ENCODE measurements around the gene ZNF831. TPM values are rescaled to one million over a fixed set of nuclear protein-coding genes. Genes with fewer than 3 reads are reported as not detected.
A peak's percentile ranks its signal among the peaks of the same experiment; 100 is the strongest.

ZNF831 gene
- total RNA-seq = under 1 TPM; 0.04 to 0.25 (median 0.07) TPM
- long read RNA-seq = 0 reads

DNA sequence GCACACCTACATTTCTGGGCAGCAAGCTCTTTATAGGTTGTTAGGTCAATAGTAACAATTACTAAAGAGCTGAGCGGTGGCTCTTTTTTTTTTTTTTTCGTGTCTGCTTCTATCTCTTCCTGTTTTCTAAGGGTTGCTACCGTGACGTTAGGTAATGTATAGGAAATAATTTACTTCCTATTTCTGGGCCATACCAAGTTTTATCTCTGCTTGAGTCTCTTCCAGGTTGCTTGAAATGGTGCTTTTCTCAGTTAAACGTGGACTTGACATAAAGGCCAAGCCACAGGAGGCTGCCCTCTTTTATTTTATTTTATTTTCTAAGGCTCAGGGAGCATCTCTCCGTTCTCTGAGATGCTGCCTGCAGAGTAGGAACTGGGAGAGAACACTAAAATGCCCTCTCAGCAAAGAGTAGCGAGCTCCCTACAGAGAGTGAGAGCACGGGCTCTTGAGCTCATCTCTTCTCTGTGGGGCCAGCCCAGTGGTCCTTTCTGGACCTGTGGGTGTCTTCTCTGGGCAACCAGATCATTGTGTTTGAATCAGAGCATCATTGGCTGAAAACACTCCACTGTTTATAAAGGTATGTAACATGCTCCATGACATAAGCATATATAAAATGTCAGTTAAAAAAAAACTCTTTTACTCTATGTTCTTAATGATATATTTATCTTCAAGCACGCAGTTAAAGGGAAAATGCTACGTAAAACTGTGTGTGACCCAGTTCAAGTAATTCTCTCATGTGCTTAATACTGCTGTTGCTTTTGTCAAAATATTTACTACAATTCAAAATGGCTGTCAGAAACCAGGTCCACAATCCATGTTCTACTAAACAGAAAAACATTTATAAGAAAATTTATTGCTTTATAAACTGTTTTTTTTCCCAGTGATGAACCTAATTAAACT is at the start of gene ZNF831:
TSS of gene ZNF831 (plus strand) at position 191 of the 900 bp plus-strand sequence. CDS start 27,199 bp downstream, outside the sequence.
- peak in 2 of 4 donors; percentile 20 to 36 for ATAC-seq
- peaks cover 0 to 4% of the 10 kb centered on the region in 2 donors for H3K27me3 ChIP-seq
- H3K9me3 ChIP-seq = no peaks in the 10 kb centered on the region
- TF ChIP-seq POLR2A (IDR thresholded peaks at IDR 0.05) = no peak
- TF ChIP-seq, protein P1, sequence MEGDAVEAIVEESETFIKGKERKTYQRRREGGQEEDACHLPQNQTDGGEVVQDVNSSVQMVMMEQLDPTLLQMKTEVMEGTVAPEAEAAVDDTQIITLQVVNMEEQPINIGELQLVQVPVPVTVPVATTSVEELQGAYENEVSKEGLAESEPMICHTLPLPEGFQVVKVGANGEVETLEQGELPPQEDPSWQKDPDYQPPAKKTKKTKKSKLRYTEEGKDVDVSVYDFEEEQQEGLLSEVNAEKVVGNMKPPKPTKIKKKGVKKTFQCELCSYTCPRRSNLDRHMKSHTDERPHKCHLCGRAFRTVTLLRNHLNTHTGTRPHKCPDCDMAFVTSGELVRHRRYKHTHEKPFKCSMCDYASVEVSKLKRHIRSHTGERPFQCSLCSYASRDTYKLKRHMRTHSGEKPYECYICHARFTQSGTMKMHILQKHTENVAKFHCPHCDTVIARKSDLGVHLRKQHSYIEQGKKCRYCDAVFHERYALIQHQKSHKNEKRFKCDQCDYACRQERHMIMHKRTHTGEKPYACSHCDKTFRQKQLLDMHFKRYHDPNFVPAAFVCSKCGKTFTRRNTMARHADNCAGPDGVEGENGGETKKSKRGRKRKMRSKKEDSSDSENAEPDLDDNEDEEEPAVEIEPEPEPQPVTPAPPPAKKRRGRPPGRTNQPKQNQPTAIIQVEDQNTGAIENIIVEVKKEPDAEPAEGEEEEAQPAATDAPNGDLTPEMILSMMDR (IDR thresholded peaks at IDR 0.05) = no peak
- no peak for DNase-seq
- H3K27ac ChIP-seq = peak within 1 kb of the TSS in 1 of 3 donors; percentile 24
- no peaks in the 10 kb centered on the region for H3K36me3 ChIP-seq
- 44% methylated on average over 10 of the region's 10 CpGs for WGBS (ENCODE audit: insufficient coverage, low coverage, low lambda C conversion rate, missing lambda C conversion rate)
- H3K4me1 ChIP-seq = no peaks in the 10 kb centered on the region
- H3K4me3 ChIP-seq = no peak within 1 kb of the TSS
- intact Hi-C loops (cut with DNase I) = no loop called here

DNA sequence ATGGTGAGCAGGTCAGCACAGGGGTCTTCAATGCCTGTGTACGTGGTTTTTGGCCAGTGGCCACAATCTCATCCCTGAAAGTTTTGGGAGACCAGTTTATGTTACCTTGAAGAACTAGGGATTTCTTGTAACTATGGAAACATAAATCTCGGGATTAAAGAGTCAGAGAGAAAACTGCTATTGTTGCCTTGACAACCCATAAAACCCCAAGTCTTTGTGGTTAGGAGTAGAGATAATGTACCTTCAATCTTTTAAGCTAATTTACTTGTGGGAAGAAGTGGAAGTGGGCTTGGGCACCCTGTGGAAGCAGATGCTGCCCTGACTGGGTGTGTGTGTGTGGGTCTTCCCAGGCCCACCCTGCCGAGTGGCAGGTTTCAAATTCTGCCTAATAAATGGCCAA is 46.1 kb upstream of the ZNF831 start:
- Histone ChIP-seq H3K4me3 (no peak overlapping the region), H3K4me1 (no peaks in the 10 kb centered on the region), H3K27me3 (no peaks in the 10 kb centered on the region), H3K36me3 (peaks cover 0 to under 1% (median 0%) of the 10 kb centered on the region in 4 donors), H3K9me3 (no peaks in the 10 kb centered on the region), H3K27ac (no peak overlapping the region)
- 51% methylated on average over 3 of the region's 3 CpGs for WGBS (ENCODE audit: insufficient coverage, low coverage, low lambda C conversion rate, missing lambda C conversion rate)
- intact Hi-C loops (cut with DNase I) = no loop called here
- DNase-seq (no peak), ATAC-seq (no peak)
- TF ChIP-seq POLR2A (IDR thresholded peaks at IDR 0.05) = no peak
- TF ChIP-seq, protein P1 (IDR thresholded peaks at IDR 0.05) = no peak

DNA sequence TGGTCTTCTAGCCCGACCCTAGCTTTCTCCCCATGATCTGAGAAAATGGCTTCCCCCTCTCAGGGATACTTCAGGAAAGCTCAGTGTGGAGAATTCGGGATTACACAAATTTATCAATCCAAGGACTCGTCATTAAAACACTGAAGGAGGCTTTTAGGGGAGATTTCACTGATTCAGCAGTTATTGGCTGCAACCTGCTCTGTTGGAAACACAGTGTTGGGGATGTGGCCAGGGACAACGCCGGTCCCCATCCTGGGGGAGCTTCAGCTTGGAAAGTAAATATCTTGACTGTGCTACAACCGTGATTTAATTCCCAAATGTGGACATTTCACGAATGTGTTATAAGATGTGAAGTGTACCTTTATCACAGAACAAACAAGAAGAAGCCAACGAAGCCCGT is 44.8 kb upstream of the ZNF831 start:
- 62% methylated on average over 9 of the region's 9 CpGs for WGBS (ENCODE audit: insufficient coverage, low coverage, low lambda C conversion rate, missing lambda C conversion rate)
- no peaks in the 10 kb centered on the region for H3K27me3 ChIP-seq
- no peak for TF ChIP-seq POLR2A (IDR thresholded peaks at IDR 0.05)
- TF ChIP-seq, protein P1 (IDR thresholded peaks at IDR 0.05) = no peak
- no peaks in the 10 kb centered on the region for H3K4me1 ChIP-seq
- no peaks in the 10 kb centered on the region for H3K9me3 ChIP-seq
- ATAC-seq (no peak), DNase-seq (no peak)
- no peaks in the 10 kb centered on the region for H3K36me3 ChIP-seq
- no peak overlapping the region for H3K27ac ChIP-seq
- H3K4me3 ChIP-seq = no peak overlapping the region
- intact Hi-C loops (cut with DNase I) = no loop called here

DNA sequence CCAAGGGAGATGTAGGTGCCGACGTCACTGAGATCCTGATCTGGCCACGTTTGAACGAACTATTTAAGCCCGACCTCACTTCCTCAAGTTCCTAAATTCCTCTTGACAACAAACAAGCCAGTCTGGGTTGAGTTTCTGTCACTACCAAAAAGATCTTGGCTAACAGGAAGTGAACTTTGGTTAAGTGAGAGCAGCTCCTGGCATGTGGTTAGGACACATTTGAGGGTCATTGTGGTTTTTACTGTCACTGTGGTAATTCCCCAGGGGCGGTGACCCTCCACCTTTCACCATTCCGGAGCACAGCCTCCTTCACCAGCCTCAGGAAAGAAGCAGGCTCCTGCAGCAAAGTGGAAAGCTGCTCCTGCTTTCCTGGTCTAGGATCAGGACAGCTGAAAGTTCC is 43.1 kb upstream of the ZNF831 start:
- WGBS (ENCODE audit: insufficient coverage, low coverage, low lambda C conversion rate, missing lambda C conversion rate) = 23% methylated on average over 7 of the region's 7 CpGs
- Histone ChIP-seq H3K4me1 (no peaks in the 10 kb centered on the region), H3K9me3 (no peaks in the 10 kb centered on the region), H3K4me3 (no peak overlapping the region), H3K27ac (no peak overlapping the region), H3K36me3 (no peaks in the 10 kb centered on the region), H3K27me3 (no peaks in the 10 kb centered on the region)
- no peak for TF ChIP-seq POLR2A (IDR thresholded peaks at IDR 0.05)
- TF ChIP-seq, protein P1 (IDR thresholded peaks at IDR 0.05) = no peak
- DNase-seq = no peak
- intact Hi-C loops (cut with DNase I) = no loop called here
- ATAC-seq = no peak
